Ovary (tissue), 3 donors: ENCODE data around the gene ATP23.

ENCODE experiments used
- CTCF ChIP-seq, 3 donors: fragments of 450-650 bp in 2 of 3; fragments of 200-600 bp in 1 of 3; IDR thresholded peaks; one replicate each; pipeline versions ENCODE4 v1.5.1 to v1.8.0; 2016 to 2022; ENCODE audit warnings: antibody characterized with exemption in 3 of 3, mild to moderate bottlenecking in 1 of 3
- POLR2A ChIP-seq: fragments of 450-650 bp; IDR thresholded peaks from one replicate; pipeline ENCODE4 v1.6.1; 2017; ENCODE audit warnings: antibody characterized with exemption, mild to moderate bottlenecking, moderate library complexity
- donor health status: DM: no; HTN: no; CAD: no.

GRCh38 chr12:58007875-58008274, 66.5 kb downstream of the ATP23 start:
- TF ChIP-seq POLR2A = no peak
- no peak for TF ChIP-seq CTCF (IDR thresholded peaks at IDR 0.05)
